Epithelial cell of proximal tubule (primary cell): ENCODE measurements around the gene ARF4. TPM values are rescaled to one million over a fixed set of nuclear protein-coding genes. Genes with fewer than 3 reads are reported as not detected.

Source experiments
- DNase-seq: peaks from one replicate; pipeline ENCODE4 v3.0.0-alpha.2; 2011; ENCODE audit warnings: low read depth
- H3K4me3 ChIP-seq: 2 replicates; pipeline ENCODE4 v1.5.1; 2011; ENCODE audit warnings: low read depth, mild to moderate bottlenecking, low read length
- total RNA-seq: library from RNA; depleted of rRNA; stranded (reverse); fragments of >200 nt; gene quantifications from 2 replicates; pipeline ENCODE4 v1.2.3, GENCODE V29; 2015
- TF ChIP-seq, protein P1 (sequence below): conservative IDR thresholded peaks from 2 replicates; pipeline ENCODE4 v1.5.1; 2012; ENCODE audit warnings: low read depth, mild to moderate bottlenecking, low read length

ARF4 gene
- total RNA-seq, 1 donor from 2014 or later, result 173 TPM

DNA sequence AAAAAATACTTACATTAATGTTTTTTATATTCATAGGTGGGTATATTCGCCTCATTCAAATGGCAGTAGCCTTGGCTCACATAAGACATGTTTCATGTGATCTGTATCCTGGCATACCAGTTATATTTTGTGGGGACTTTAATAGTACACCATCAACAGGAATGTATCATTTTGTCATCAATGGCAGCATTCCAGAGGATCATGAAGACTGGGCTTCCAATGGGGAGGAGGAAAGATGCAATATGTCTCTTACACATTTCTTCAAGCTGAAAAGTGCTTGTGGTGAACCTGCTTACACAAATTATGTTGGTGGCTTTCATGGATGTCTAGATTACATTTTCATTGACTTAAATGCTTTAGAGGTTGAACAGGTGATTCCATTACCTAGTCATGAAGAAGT lies 37.6 kb downstream of the ARF4 start:
- H3K4me3 ChIP-seq, result no peak overlapping the region
- no peak for DNase-seq
- TF ChIP-seq, protein P1, sequence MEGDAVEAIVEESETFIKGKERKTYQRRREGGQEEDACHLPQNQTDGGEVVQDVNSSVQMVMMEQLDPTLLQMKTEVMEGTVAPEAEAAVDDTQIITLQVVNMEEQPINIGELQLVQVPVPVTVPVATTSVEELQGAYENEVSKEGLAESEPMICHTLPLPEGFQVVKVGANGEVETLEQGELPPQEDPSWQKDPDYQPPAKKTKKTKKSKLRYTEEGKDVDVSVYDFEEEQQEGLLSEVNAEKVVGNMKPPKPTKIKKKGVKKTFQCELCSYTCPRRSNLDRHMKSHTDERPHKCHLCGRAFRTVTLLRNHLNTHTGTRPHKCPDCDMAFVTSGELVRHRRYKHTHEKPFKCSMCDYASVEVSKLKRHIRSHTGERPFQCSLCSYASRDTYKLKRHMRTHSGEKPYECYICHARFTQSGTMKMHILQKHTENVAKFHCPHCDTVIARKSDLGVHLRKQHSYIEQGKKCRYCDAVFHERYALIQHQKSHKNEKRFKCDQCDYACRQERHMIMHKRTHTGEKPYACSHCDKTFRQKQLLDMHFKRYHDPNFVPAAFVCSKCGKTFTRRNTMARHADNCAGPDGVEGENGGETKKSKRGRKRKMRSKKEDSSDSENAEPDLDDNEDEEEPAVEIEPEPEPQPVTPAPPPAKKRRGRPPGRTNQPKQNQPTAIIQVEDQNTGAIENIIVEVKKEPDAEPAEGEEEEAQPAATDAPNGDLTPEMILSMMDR, result no peak

DNA sequence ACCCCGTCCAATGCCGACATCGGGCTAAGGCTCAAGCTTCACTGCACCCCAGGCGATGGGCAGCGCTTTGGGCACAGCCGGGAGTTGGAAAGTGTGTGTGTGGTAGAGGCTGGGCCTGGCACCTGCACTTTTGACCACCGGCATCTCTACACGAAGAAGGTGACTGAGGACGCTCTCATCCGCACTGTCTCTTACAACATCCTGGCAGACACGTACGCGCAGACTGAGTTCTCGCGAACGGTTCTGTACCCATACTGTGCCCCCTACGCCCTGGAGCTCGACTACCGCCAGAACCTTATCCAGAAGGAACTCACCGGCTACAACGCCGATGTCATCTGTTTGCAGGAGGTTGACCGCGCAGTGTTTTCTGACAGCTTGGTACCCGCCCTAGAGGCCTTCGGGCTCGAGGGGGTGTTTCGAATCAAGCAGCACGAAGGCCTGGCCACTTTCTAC lies 40.0 kb downstream of the ARF4 start:
- no peak for DNase-seq
- TF ChIP-seq, protein P1, result no peak
- peak overlapping the region; percentile 76 for H3K4me3 ChIP-seq

DNA sequence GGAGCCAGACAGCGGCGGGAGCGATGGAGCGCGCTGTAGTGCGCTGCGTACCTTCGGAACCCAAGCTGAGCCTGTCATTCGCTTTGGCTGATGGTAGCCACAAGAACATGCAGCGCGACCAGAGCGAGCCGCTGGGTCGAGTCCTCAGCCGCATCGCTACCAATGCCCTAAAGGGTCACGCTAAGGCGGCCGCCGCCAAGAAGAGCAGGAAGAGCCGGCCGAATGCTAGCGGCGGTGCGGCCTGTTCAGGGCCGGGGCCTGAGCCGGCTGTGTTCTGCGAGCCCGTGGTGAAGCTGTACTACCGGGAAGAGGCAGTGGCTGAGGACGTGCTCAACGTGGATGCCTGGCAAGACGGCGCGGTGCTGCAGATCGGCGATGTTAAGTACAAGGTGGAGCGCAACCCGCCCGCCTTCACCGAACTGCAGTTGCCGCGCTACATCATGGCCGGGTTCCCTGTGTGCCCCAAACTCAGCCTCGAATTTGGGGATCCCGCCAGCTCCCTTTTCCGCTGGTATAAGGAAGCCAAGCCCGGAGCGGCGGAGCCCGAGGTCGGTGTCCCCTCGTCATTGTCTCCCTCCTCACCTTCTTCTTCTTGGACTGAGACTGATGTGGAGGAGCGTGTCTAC lies 40.6 kb downstream of the ARF4 start:
- peak overlapping the region; percentile 76 for H3K4me3 ChIP-seq
- no peak for DNase-seq
- TF ChIP-seq, protein P1, result no peak

DNA sequence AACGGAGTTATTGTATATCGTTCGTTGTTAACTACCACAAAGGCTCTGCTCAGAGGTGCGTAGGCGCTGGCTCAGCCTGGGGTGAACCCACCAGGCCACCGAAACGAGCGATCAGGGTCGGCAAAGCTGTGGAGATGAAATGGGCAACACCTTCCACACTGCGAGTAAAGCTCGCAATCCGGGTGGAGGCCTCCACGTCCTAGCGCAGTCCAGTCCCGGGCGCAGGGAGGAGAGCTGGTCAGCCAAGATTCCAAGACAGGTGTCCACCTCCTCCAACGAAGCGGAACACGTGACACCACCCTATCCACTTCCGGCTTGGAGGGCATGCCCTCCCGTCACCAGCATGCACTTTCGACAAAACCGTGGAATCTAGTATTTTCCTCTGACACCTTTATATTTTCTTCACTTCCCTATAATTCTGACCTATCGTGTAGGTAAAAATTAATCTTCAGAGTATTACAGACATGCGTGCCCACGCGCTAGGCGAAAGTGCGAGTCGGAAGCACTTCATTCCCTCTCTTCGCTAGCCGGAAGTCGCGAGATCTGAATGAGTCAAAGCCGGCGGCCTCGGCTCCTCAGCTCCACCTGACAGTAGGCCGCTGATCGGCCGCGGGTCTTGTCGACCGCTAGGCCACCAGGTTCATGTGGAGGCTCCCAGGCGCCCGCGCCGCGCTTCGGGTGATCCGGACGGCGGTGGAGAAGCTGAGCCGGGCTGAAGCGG lies 41.2 kb downstream of the ARF4 start, which contains the start of gene PDE12:
Gene PDE12 (plus strand): TSS at position 537 of the 721 bp plus-strand sequence. CDS start 106 bp downstream, at position 643.
- TF ChIP-seq, protein P1, result no peak
- peak; percentile 85 for DNase-seq

DNA sequence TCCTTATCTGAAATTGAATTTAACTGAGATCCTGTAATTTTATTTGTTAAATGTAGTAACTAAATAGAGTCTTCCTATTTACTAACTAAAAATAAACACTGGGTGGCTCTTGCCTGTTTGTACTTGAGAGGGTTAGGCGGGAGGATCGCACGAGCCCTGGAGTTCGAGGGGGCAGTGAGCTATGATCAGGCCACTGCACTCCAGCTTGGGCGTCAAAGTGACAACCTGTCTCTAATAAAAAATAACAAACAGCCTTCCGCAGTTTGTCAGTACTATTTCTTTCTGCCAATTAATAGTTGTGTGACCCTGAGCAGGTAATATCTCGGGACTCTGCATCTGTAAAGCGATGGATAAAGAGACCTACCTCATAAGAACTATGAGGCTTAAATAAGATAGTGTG lies 41.8 kb downstream of the ARF4 start:
- TF ChIP-seq, protein P1, result no peak
- H3K4me3 ChIP-seq, result peak overlapping the region; percentile 76
- no peak for DNase-seq

More for the DNA sequence above, 41.2 kb downstream of the ARF4 start, which contains the start of gene PDE12:
- H3K4me3 ChIP-seq, result peak within 1 kb of the TSS; percentile 76

DNA sequence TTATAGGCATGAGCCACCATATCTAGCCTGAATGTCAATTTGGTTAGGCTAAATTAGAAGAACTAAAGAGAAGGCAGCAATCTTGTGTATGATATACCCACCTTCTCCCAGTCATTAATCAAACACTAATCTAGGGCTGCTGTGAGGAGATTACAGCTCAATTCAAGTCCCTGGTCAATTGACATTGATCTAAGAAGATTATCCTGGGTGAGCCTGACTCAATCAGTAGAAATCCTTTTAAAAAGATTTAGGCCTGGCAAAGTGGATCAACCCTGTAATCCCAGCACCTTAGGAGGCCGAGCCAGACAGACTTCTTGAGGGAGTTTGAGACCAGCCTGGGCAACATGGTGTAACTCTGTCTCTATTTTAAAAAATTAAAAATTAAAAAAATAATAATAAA lies 50.5 kb downstream of the ARF4 start:
- DNase-seq, result no peak
- TF ChIP-seq, protein P1, result no peak
- no peak overlapping the region for H3K4me3 ChIP-seq
